OCI-LY7 (cell line): ENCODE measurements around the gene TRIP13.

Experiments used
- EZH2phosphoT487 ChIP-seq: fragments of 200-600 bp; sonication (generic); IDR thresholded peaks from 2 replicates; pipeline ENCODE4 v1.6.1; 2018; ENCODE audit warnings: low read depth, borderline replicate concordance, mild to moderate bottlenecking, mixed run types, antibody characterized with exemption, low read length, moderate library complexity, mixed read lengths
- TF ChIP-seq, protein P1 (sequence below): fragments of 200-600 bp; sonication (generic); conservative IDR thresholded peaks from 2 replicates; pipeline ENCODE4 v1.5.1; 2014; ENCODE audit warnings: mild to moderate bottlenecking, antibody characterized with exemption, low read length, moderate library complexity, mixed read lengths

DNA sequence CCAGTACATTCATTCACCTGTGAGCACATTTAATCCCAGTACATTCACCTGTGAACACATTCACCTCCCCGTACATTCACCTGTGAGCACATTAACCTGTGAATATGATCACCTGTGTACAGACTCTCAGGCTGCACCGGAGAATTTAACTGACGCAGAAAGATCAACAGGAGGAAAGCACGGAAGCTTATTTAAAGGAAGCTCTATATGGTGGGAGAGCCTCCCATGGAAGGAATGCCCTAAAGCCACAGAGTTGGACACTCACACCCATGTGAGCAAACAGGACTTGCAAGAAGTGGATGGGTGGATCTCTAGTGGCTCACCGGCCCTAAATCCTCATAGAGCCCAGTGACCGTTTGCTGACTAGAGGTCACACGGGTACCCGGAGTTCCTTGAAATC is 38.2 kb downstream of the TRIP13 start:
- TF ChIP-seq, protein P1, sequence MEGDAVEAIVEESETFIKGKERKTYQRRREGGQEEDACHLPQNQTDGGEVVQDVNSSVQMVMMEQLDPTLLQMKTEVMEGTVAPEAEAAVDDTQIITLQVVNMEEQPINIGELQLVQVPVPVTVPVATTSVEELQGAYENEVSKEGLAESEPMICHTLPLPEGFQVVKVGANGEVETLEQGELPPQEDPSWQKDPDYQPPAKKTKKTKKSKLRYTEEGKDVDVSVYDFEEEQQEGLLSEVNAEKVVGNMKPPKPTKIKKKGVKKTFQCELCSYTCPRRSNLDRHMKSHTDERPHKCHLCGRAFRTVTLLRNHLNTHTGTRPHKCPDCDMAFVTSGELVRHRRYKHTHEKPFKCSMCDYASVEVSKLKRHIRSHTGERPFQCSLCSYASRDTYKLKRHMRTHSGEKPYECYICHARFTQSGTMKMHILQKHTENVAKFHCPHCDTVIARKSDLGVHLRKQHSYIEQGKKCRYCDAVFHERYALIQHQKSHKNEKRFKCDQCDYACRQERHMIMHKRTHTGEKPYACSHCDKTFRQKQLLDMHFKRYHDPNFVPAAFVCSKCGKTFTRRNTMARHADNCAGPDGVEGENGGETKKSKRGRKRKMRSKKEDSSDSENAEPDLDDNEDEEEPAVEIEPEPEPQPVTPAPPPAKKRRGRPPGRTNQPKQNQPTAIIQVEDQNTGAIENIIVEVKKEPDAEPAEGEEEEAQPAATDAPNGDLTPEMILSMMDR: no peak
- no peak for TF ChIP-seq EZH2phosphoT487
